HTR-8/SVneo (cell line): ENCODE measurements around the gene GSG1L.

Experiments
- DNase-seq: peaks from one replicate; pipeline ENCODE4 v3.0.0; 2011; ENCODE audit warnings: low spot score, mixed read lengths; ENCODE audit not compliant: insufficient read length
- FAIRE-seq: peaks from 2 replicates; lab custom pipeline; 2011; peaks lifted over from hg19 to GRCh38; lab: Jason Lieb, UNC

GSG1L gene

DNA sequence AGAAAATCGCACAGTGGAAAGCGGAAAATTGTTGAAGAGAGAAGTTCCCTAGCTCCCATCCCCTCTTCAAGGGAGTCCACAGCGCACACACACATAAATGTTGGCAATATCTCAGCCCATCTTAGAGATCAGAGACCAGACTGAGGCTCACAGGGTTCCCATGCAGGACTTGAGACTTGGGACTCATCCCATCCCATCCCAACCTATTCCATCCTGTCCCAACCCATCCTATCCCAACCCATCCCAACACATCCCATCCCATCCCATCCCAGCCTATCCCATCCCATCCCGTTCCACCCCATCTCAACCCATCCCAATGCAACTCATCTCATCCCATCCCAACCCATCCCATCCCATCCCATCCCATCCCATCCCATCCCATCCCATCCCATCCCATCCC is 29.6 kb downstream of the GSG1L start:
- FAIRE-seq (no peak), DNase-seq (no peak)

DNA sequence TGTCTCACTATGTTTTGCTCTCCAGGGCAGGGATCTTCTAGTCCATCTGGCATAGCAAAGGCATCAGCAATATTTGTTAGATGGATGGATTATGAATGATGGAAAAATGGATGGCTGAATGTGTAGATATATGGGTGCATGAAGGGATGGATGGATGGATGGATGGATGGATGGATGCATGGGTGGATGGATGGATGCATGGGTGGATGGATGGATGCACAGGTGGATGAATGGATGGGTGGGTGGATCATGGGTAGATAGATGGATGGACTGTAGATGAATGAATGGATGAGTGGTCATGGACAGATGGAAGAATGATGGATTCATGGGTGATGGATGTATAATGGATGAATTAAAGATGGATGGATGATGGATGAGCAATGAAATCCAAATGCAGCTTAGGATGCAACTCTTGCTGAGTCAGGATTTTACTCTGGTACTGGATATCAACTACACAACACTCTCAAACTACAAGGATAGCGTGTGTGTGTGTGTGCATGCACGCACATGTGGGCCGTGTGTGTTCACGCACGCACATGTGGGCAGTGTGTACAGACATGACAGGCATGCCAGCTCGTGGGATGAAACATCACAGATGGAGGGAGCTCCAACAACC is 34.0 kb downstream of the GSG1L start:
- no peak for FAIRE-seq
- no peak for DNase-seq

- DNase-seq = no peak
Observed at GRCh38 chr16:28027055-28027454, 36.5 kb downstream of the GSG1L start.

DNA sequence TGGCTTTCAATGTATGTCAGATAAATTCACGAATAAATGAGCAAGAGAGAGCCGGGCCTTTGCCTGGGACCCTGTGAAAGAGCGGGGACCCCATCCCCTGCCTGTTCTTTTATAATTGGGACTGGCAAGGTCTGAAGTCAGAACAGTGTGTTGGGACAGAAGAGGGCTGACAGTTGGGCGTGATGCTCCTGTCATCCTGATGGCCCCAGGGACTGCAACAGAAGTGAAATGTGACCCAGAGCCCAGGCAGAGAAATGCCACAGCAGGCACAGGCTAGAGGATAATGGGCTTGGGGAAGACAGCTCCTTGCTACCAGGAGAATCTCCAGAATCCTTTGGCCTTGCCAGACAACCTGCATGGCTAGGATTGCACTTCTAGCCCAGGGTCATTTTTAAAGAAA is 37.9 kb downstream of the GSG1L start:
- no peak for FAIRE-seq
- no peak for DNase-seq

More at GRCh38 chr16:28027055-28027454, 36.5 kb downstream of the GSG1L start:
- no peak for FAIRE-seq

GRCh38 chr16:28019218-28019617 is 44.3 kb downstream of the GSG1L start:
- FAIRE-seq = no peak
- no peak for DNase-seq

DNA sequence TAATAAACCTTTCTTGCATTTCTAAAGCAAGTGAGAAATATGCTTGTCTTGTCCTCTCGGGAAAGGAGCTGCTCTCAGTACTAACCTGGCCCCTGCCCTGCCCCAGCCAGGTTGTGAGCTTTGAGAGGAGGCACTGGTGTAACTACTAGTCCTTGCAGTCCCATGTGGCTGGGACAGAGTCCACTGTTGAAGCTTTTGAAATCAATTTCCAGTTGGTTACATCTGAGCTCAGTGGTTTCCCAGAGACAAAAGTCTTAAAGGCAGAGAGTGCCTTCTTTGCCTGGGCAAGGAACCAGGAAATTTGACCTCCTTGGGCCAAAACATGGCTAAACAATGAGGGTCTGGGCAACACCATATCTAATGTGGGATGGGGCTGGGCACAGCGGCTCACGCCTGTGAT is 48.7 kb downstream of the GSG1L start:
- FAIRE-seq = no peak
- DNase-seq = no peak

DNA sequence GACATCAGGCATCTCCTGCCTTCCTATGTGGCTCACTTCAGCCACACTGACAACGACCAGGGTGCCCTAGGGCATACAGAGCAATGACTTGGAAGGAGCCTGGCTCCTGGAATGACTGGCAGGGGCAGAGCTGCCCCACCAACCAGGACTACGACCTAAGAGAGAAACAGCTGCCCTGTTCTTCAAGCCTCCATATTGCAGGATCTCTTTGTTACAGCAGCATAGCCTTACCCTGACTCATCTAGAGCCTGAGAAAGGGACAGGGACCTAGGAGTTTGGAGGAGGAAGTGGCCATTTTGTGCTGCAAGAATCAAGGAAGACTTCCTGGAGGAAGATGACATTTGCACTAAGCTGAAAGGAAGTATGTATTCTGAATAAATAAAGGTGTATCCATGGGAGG is 49.6 kb downstream of the GSG1L start:
- no peak for FAIRE-seq
- no peak for DNase-seq

GRCh38 chr16:28013392-28013791 is 50.1 kb downstream of the GSG1L start:
- DNase-seq (no peak), FAIRE-seq (no peak)

DNA sequence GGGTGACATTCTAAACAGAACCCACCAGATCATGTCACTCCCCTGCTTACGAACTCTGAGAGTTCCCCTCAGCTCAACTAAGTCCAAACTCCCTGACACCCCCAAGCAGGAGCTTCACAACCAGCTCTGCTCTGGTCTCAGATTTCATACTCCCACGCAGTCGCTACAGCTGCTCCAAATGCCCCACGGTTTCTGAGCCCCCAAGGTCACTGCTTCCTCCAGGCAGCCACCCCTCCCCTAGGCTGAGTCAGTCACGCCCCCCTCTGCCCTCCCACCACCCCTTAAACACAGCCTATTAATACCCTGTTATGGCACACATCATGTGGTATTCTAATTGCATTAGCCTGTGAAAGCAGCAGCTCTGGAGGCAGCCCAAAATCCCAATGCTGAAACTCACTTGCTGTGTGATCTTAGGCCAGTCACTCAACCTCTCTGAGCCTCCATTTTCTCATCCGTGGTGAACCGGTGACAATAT is 51.5 kb downstream of the GSG1L start:
- DNase-seq (peak; percentile 43), FAIRE-seq (no peak)

DNA sequence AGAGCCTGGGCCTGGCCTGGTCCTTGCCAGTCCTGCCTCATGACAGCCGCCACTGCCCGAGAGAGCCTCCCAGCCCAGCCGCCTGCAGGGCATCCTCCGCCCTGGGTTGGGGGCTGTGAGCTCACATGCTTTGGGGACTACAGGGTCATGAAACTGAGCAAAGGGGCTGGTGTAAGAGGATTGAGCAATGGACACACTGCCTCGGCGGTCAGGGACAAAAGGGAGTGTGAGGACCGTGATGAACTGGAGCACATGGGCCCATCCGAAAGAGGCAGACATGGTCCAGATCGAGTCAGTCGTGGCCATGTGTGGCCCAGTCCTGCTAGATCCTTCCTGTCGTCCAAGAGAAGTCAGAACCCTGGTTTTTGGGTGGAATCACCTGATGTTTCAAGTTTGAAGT is 52.3 kb downstream of the GSG1L start:
- FAIRE-seq = no peak
- no peak for DNase-seq

DNA sequence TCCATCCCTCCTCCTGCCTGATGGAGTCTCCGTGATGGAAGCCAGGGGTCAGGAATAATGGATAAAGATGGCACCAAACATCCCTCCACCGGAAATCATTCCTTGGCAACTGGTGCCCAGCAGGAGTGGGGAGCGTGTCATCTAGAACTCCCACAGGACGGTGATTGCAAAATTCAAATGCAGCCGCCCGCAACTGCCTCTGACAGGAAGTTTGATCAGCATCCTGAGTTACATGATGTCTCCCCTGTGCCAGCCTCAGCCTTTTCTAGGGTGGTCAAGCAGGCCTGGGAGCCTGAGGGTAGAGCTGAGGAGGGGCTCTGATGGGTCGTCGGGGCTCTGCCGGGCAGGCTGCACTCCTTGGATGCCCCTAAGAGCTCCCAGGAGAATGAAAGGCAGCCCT is 52.8 kb downstream of the GSG1L start:
- FAIRE-seq = no peak
- DNase-seq = no peak

GRCh38 chr16:28009586-28010373 is 53.7 kb downstream of the GSG1L start:
- no peak for FAIRE-seq
- no peak for DNase-seq

GRCh38 chr16:28003923-28004322 is 59.6 kb downstream of the GSG1L start:
- DNase-seq (no peak), FAIRE-seq (no peak)

DNA sequence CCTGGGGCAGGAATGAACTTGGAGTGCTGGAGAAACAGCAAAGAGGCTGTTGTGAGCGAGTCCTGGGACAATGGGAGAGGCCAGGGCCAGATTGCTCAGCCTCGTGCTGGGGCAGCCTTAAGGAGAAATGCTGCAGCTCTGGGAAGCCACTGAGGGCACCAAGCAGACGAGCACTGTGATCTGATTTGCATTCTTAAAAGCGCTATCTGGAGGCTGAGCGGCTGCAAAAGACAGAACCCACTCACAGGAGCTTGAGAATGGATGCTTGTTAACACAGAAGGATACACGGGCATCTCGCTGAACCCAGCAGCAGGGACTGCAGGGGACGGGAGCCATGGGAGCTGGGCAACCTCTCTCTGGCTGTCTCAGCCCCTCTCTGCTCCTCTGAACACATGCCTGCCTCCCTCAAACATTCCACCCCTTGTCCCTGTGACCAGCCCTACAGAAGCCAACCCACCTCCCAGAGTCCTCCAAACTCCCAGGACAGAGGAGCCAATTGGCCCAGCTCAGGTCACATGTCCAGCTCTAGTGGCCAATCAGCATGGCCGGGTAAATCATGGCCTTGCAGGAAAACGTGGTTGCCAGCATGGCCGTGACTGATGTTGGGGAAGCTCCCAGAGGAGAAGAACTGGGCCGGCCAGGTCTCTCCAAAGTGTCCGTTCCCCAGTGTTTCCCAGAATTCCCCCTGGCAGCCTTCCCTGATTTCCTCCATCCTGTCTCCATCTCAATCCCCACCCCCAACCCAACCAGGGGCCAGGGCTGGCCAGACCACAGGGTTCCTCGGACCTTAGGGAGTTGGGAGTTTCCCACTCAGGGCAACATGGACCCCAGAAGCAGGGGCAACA is 60.3 kb downstream of the GSG1L start:
- no peak for DNase-seq
- no peak for FAIRE-seq

GRCh38 chr16:28001642-28002041 is 61.9 kb downstream of the GSG1L start:
- FAIRE-seq = no peak
- DNase-seq = no peak

- DNase-seq (no peak), FAIRE-seq (no peak)
Observed at GRCh38 chr16:28001184-28001583, 62.3 kb downstream of the GSG1L start.

DNA sequence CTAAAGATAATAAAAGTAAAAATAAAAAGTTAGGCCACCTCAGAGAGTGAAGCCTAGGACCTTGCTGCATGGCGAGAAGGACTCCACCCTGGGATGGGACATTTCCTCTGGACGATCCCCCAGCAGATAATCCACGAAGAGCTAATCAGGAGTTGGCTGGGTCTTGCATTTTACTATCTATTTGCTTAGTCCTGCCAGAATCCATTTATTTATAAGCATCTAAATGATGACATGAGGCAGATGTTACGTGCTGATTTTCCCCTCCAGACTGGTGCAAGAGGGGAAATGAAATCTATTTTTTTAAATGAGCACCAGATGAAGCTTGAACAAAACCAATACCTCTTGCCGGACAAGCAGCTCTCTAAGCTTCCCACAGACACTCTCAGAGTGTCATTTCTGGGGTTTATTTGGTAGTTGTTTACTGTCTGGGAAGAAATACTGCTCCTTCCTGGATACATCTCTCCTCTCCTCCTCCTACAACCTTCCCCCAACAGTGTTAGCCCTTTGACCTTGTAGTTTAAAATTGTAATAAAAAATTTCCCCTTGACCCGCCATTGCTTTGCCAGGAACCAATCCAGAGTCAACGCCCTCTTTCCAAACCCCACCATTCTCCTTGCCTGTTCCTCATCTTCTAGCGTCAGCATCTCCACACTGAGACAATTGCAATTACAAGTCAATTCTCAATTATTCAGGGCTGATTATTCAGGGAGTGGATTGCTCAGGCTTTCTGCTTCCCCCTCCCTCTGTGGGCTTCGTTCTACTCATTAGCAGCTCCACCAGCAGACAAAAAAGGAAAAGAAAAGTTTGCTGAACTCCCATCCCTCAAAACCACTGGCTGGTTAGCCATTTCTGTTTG is 63.0 kb downstream of the GSG1L start:
- FAIRE-seq = no peak
- no peak for DNase-seq

GRCh38 chr16:27999687-28000086 is 63.8 kb downstream of the GSG1L start:
- FAIRE-seq (no peak), DNase-seq (no peak)

- DNase-seq (no peak), FAIRE-seq (no peak)
Observed at GRCh38 chr16:27995378-27995777, 68.1 kb downstream of the GSG1L start.

DNA sequence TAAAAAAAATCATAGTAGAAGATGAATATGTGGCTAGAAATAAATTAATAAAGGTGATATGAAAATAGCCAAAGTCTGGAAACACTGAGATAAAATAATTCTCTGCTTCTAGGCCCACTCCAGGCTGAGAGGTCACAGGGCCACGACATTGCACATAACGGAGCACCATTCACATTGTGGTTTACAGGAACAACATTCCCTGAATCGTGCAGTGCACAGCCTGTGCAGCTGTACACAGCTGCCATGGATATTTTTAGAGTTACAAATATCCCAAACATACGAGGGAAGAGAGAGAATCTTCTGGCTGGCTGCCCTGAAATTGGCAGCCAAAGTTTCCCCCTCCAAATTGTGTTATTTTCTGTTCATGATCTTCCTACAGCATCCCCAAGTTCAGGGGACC is 68.8 kb downstream of the GSG1L start:
- FAIRE-seq (no peak), DNase-seq (no peak)
